ENCODE results near the gene LRR1. TPM values are rescaled to one million over a fixed set of nuclear protein-coding genes. Genes with fewer than 3 reads are reported as not detected.

The LRR1 gene
- total and polyA plus RNA-seq, 9 of the 15 experiments (the other 6 are each of a cell fraction or from before 2014, with no cell fraction given) = 26.5 to 58.1 (median 31.8) TPM

DNA sequence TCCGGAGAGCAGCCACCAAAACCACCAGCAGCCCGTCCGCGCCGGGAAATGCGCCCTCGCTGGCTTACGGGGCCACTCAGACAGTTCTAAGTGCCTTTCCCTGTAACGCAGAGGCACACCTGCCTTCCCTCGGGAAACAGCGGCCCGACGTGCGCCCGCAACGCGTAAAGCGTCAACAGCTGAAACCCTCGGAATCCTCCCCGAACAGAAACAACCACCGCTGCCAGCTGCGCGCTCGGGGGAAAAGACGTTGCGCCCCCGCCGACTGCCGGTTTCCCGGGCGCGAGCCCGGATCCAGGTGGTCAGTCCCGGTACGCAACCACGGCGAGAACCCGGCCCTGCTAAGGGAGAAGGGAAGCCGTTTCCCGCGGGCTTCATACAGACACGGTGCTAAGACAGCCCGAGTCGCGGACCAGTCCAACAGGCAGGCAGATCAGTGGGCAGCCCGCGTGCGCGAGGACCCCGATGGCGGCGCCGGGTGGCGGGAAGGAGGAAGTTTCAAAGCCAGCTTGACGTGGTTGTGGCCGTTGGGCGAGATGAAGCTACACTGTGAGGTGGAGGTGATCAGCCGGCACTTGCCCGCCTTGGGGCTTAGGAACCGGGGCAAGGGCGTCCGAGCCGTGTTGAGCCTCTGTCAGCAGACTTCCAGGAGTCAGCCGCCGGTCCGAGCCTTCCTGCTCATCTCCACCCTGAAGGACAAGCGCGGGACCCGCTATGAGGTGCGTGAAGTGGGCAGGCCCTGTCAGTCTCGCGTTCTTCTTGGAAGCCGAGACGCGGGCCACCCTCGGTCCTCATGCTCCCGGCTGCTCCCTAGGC lies at the start of gene LRR1 (continued):
- TF ChIP-seq CCNT2 (IDR thresholded peaks at IDR 0.05; ENCODE audit: borderline replicate concordance, extremely low read depth, insufficient read length, low read depth, low read length) (peak; percentile 34), ZNF740 (CRISPR knock-in tag; IDR thresholded peaks at IDR 0.05) (no peak), ZNF740 (tag; IDR thresholded peaks at IDR 0.05) (no peak), JUND (IDR thresholded peaks at IDR 0.05; ENCODE audit: borderline replicate concordance, low read depth, low read length) (no peak), JUND (tag; IDR thresholded peaks at IDR 0.05; ENCODE audit: borderline replicate concordance, low read depth, low read length) (peak; percentile 42; the same call in 1 of the 3 replicates), RAD51 (IDR thresholded peaks at IDR 0.05; ENCODE audit: borderline replicate concordance, low read depth) (no peak), ZNF41 (CRISPR knock-in tag; conservative IDR thresholded peaks at IDR 0.05) (no peak), ZBED1 (IDR thresholded peaks at IDR 0.05) (no peak), CEBPB (tag; IDR thresholded peaks at IDR 0.05) (no peak), ZNF12 (CRISPR knock-in tag; IDR thresholded peaks at IDR 0.05) (no peak), BCLAF1 (IDR thresholded peaks at IDR 0.05; ENCODE audit: borderline replicate concordance in 1 of 2, control insufficient read depth in 1 of 2, low read depth in 2 of 2, low read length in 1 of 2) (no peak), ZKSCAN8 (CRISPR knock-in tag; IDR thresholded peaks at IDR 0.05) (no peak), SIX5 (IDR thresholded peaks at IDR 0.05; ENCODE audit: borderline replicate concordance in 1 of 2, insufficient read depth in 1 of 2, low read depth in 1 of 2, low read length in 2 of 2) (no peak), ZNF583 (CRISPR knock-in tag; IDR thresholded peaks at IDR 0.05) (no peak), CHCHD3 (CRISPR knock-in tag; IDR thresholded peaks at IDR 0.05) (no peak), PRMT5 (CRISPR knock-in tag; IDR thresholded peaks at IDR 0.05) (no peak), ZNF184 (CRISPR knock-in tag; IDR thresholded peaks at IDR 0.05) (no peak), NR4A1 (CRISPR knock-in tag; IDR thresholded peaks at IDR 0.05) (no peak), NR4A1 (tag; IDR thresholded peaks at IDR 0.05) (no peak), FUS (optimal IDR thresholded peaks at IDR 0.05; ENCODE audit: low read depth, low read length) (no peak)
- TF ChIP-seq, protein P1, sequence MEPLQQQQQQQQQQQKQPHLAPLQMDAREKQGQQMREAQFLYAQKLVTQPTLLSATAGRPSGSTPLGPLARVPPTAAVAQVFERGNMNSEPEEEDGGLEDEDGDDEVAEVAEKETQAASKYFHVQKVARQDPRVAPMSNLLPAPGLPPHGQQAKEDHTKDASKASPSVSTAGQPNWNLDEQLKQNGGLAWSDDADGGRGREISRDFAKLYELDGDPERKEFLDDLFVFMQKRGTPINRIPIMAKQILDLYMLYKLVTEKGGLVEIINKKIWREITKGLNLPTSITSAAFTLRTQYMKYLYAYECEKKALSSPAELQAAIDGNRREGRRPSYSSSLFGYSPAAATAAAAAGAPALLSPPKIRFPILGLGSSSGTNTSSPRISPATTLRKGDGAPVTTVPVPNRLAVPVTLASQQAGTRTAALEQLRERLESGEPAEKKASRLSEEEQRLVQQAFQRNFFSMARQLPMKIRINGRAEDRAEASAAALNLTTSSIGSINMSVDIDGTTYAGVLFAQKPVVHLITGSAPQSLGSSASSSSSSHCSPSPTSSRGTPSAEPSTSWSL (CRISPR knock-in tag; IDR thresholded peaks at IDR 0.05; ENCODE audit: borderline replicate concordance) = no peak
- TF ChIP-seq, protein P2, sequence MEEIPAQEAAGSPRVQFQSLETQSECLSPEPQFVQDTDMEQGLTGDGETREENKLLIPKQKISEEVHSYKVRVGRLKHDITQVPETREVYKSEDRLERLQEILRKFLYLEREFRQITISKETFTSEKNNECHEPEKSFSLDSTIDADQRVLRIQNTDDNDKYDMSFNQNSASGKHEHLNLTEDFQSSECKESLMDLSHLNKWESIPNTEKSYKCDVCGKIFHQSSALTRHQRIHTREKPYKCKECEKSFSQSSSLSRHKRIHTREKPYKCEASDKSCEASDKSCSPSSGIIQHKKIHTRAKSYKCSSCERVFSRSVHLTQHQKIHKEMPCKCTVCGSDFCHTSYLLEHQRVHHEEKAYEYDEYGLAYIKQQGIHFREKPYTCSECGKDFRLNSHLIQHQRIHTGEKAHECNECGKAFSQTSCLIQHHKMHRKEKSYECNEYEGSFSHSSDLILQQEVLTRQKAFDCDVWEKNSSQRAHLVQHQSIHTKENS (CRISPR knock-in tag; IDR thresholded peaks at IDR 0.05) = no peak

All from K562 (cell line).